Nephron (organoid): Measurements from ENCODE around the gene NPL.
A peak's percentile ranks its signal among the peaks of the same experiment; 100 is the strongest.

ENCODE experiments used
- H3K27ac Mint-ChIP-seq, 3 experiments: 2 replicates each; pipeline ENCODE4 v1.8.0; 2020; ENCODE audit warnings: mixed read lengths in 3 of 3, mild to moderate bottlenecking in 2 of 3, moderate library complexity in 1 of 3
- H3K27me3 Mint-ChIP-seq: 2 replicates; pipeline ENCODE4 v1.8.0; 2021; ENCODE audit warnings: low read depth, mild to moderate bottlenecking, moderate library complexity, mixed read lengths
- H3K36me3 Mint-ChIP-seq: 2 replicates; pipeline ENCODE4 v1.8.0; 2020; ENCODE audit warnings: low read depth, mixed read lengths
- H3K4me1 Mint-ChIP-seq: 2 replicates; pipeline ENCODE4 v1.8.0; 2020; ENCODE audit warnings: mixed read lengths
- H3K4me3 Mint-ChIP-seq, 3 experiments: 2 replicates each; pipeline ENCODE4 v1.8.0; 2020; ENCODE audit warnings: mild to moderate bottlenecking in 3 of 3, mixed read lengths in 3 of 3, moderate library complexity in 2 of 3
- H3K9me3 Mint-ChIP-seq: 2 replicates; pipeline ENCODE4 v1.8.0; 2020; ENCODE audit warnings: mixed read lengths
- CTCF ChIP-seq, 3 experiments: fragments of 200-600 bp; sonication (generic); IDR thresholded peaks; one replicate each; pipeline ENCODE4 v1.5.0; 2021; ENCODE audit warnings: antibody characterized with exemption in 3 of 3; ENCODE audit not compliant: unreplicated experiment in 3 of 3

The NPL gene

GRCh38 chr1:182862827-182863226 lies 73.3 kb downstream of the NPL start:
- Mint-ChIP-seq H3K27me3 (no peaks in the 10 kb centered on the region), H3K27ac (no peak overlapping the region), H3K36me3 (peaks cover 94% of the 10 kb centered on the region), H3K9me3 (no peaks in the 10 kb centered on the region), H3K4me3 (no peak overlapping the region), H3K4me1 (no peaks in the 10 kb centered on the region)
- TF ChIP-seq CTCF (IDR thresholded peaks at IDR 0.05; ENCODE audit: unreplicated experiment in 3 of 3) = no peak

GRCh38 chr1:182863940-182864339 lies 74.4 kb downstream of the NPL start:
- Mint-ChIP-seq H3K36me3 (peaks cover 92% of the 10 kb centered on the region), H3K27me3 (no peaks in the 10 kb centered on the region), H3K9me3 (no peaks in the 10 kb centered on the region), H3K4me1 (no peaks in the 10 kb centered on the region), H3K27ac (no peak overlapping the region), H3K4me3 (no peak overlapping the region)
- no peak for TF ChIP-seq CTCF (IDR thresholded peaks at IDR 0.05; ENCODE audit: unreplicated experiment in 3 of 3)

- no peak for TF ChIP-seq CTCF (IDR thresholded peaks at IDR 0.05; ENCODE audit: unreplicated experiment in 3 of 3)
Measured at GRCh38 chr1:182867861-182868260, 78.3 kb downstream of the NPL start.

GRCh38 chr1:182869241-182869666 lies 79.7 kb downstream of the NPL start:
- no peaks in the 10 kb centered on the region for H3K9me3 Mint-ChIP-seq
- no peaks in the 10 kb centered on the region for H3K27me3 Mint-ChIP-seq
- no peak for TF ChIP-seq CTCF (IDR thresholded peaks at IDR 0.05; ENCODE audit: unreplicated experiment in 3 of 3)
- H3K4me3 Mint-ChIP-seq = no peak overlapping the region
- no peak overlapping the region for H3K27ac Mint-ChIP-seq
- H3K4me1 Mint-ChIP-seq = no peaks in the 10 kb centered on the region
- H3K36me3 Mint-ChIP-seq = peaks cover 94% of the 10 kb centered on the region

More at GRCh38 chr1:182867861-182868260, 78.3 kb downstream of the NPL start:
- Mint-ChIP-seq H3K27ac (peak overlapping the region in 1 of 3 experiments; percentile 9), H3K4me1 (no peaks in the 10 kb centered on the region), H3K9me3 (no peaks in the 10 kb centered on the region), H3K4me3 (no peak overlapping the region), H3K27me3 (no peaks in the 10 kb centered on the region), H3K36me3 (peaks cover 91% of the 10 kb centered on the region)

GRCh38 chr1:182872881-182873280 lies 83.3 kb downstream of the NPL start:
- Mint-ChIP-seq H3K4me3 (no peak overlapping the region), H3K9me3 (no peaks in the 10 kb centered on the region), H3K27me3 (no peaks in the 10 kb centered on the region), H3K27ac (no peak overlapping the region), H3K4me1 (no peaks in the 10 kb centered on the region), H3K36me3 (peaks cover 93% of the 10 kb centered on the region)
- no peak for TF ChIP-seq CTCF (IDR thresholded peaks at IDR 0.05; ENCODE audit: unreplicated experiment in 3 of 3)

- H3K27me3 Mint-ChIP-seq = no peaks in the 10 kb centered on the region
- no peak overlapping the region for H3K4me3 Mint-ChIP-seq
- no peak for TF ChIP-seq CTCF (IDR thresholded peaks at IDR 0.05; ENCODE audit: unreplicated experiment in 3 of 3)
- no peak overlapping the region for H3K27ac Mint-ChIP-seq
- no peaks in the 10 kb centered on the region for H3K9me3 Mint-ChIP-seq
- H3K36me3 Mint-ChIP-seq = peaks cover 99% of the 10 kb centered on the region
- H3K4me1 Mint-ChIP-seq = no peaks in the 10 kb centered on the region
Measured at GRCh38 chr1:182875889-182876288, 86.3 kb downstream of the NPL start.
